ENCODE results near the gene ASPSCR1. TPM values are rescaled to one million over a fixed set of nuclear protein-coding genes. Genes with fewer than 3 reads are reported as not detected.

ASPSCR1 gene
- total and polyA plus RNA-seq, 2 of the 13 experiments (the other 11 are each of a cell fraction or from before 2014, with no cell fraction given): 274 to 314 TPM

- no peak for TF ChIP-seq ZBTB39 (CRISPR knock-in tag; IDR thresholded peaks at IDR 0.05)
- peak; percentile 95 for TF ChIP-seq HOXA3 (CRISPR knock-in tag; IDR thresholded peaks at IDR 0.05)
- no peak for TF ChIP-seq TRAFD1 (CRISPR knock-in tag; IDR thresholded peaks at IDR 0.05; ENCODE audit: borderline replicate concordance)
- TF ChIP-seq CENPT (CRISPR knock-in tag; IDR thresholded peaks at IDR 0.05; ENCODE audit: low read depth): no peak; the same call in 1 of the 2 replicates
- peak; percentile 54 for TF ChIP-seq SRSF4 (IDR thresholded peaks at IDR 0.05; ENCODE audit: low read depth, low read length, poor library complexity, severe bottlenecking)
- no peak for TF ChIP-seq BCLAF1 (IDR thresholded peaks at IDR 0.05)
- peak; percentile 41 for TF ChIP-seq CTCF (CRISPR knock-in tag; IDR thresholded peaks at IDR 0.05)
- no peak for TF ChIP-seq CREM (IDR thresholded peaks at IDR 0.05)
- no peak for TF ChIP-seq CREM (CRISPR knock-in tag; IDR thresholded peaks at IDR 0.05)
- no peak for TF ChIP-seq ATRX (CRISPR knock-in tag; IDR thresholded peaks at IDR 0.05; ENCODE audit: borderline replicate concordance)
- 0 out of 2 replicates have a peak, but pooled peaks have one; percentile 89 for TF ChIP-seq CREBL2 (CRISPR knock-in tag; IDR thresholded peaks at IDR 0.05; ENCODE audit: borderline replicate concordance)
- no peak for TF ChIP-seq ELF4 (CRISPR knock-in tag; IDR thresholded peaks at IDR 0.05; ENCODE audit: borderline replicate concordance)
- TF ChIP-seq ONECUT2 (CRISPR knock-in tag; IDR thresholded peaks at IDR 0.05): no peak
- TF ChIP-seq TP53 (CRISPR knock-in tag; conservative IDR thresholded peaks at IDR 0.05): 0 out of 2 replicates have a peak, but pooled peaks have one; percentile 17
- TF ChIP-seq ETS1 (CRISPR knock-in tag; IDR thresholded peaks at IDR 0.05): no peak
- peak; percentile 68; the same call in 1 of the 2 replicates for TF ChIP-seq ETV6 (CRISPR knock-in tag; conservative IDR thresholded peaks at IDR 0.05)
- 0 out of 2 replicates have a peak, but pooled peaks have one; percentile 17 for TF ChIP-seq CHCHD3 (CRISPR knock-in tag; IDR thresholded peaks at IDR 0.05)
- TF ChIP-seq ZNF670 (CRISPR knock-in tag; IDR thresholded peaks at IDR 0.05; ENCODE audit: borderline replicate concordance): peak; percentile 88
These were observed 10.8 kb upstream of the ASPSCR1 start (continued) for GRCh38 chr17:81966343-81967243.
